ENCODE measurements around the gene CADPS2.

- TF ChIP-seq POLR2A (IDR thresholded peaks at IDR 0.05), result no peak
- TF ChIP-seq CTCF (IDR thresholded peaks at IDR 0.05), result no peak
- no peak for TF ChIP-seq POLR2AphosphoS5 (IDR thresholded peaks at IDR 0.05)
- TF ChIP-seq EP300 (IDR thresholded peaks at IDR 0.05), result no peak
Observed at GRCh38 chr7:122626785-122627184, 259.5 kb downstream of the CADPS2 start.
